ENCODE data around the gene C17orf50. TPM values are rescaled to one million over a fixed set of nuclear protein-coding genes. Genes with fewer than 3 reads are reported as not detected.
A peak's percentile ranks its signal among the peaks of the same experiment; 100 is the strongest.

Gene C17orf50
- total RNA-seq, 4 donors from 2014 or later, result not detected

DNA sequence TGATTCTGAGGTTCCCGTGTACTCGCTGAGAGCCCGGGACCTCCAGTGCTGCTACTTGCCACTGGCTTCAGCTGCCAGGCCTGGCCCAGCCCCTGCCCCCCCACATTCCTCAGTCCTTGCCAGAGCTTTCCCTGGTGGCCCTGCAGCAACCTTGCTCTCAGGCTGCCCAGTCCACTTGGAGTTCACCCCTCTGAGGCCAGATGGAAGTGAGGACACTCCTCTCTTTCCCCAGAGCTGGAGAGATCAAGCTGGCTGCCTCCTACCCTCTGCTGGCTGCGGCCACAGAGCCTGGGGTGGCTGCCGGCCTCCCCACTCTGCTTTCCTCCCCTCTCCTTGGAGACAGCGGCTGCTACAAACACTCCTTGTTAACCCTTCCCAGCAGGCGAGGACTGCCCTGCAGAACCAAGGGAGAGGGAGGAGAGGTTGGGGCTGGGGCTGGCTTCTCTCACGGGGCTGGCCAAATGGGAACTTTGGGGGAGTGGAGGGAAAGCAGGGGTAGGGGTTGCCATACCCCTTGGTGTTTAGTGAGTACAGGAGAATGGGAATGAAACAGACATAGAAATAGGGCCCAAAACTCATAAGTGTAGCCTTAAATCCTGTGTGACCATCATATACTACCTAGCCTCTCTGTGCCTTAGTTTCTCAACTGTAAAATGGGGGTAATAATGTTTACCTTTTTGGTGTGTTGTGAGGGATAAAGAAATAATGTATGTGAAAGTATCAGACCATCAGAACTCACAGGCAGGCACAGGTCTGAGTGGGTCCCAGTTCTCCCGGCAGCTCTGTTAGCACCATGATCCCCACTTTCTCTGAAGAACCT, 7.5 kb upstream of the C17orf50 start, which contains the start of gene GAS2L2:
Gene GAS2L2 (minus strand): TSS at position 295 of the 820 bp plus-strand sequence. CDS start 389 bp downstream, outside the sequence.
- H3K4me3 ChIP-seq, result no peak within 1 kb of the TSS
- DNase-seq (no peak), ATAC-seq (no peak)
- H3K9me3 ChIP-seq, result no peaks in the 10 kb centered on the region
- H3K27me3 ChIP-seq, result peaks cover 11 to 19% (median 14%) of the 10 kb centered on the region in 3 donors
- H3K4me1 ChIP-seq, result peaks cover 4 to 6% of the 10 kb centered on the region in 2 donors
- no peak for TF ChIP-seq POLR2A (IDR thresholded peaks at IDR 0.05)
- TF ChIP-seq, protein P1, sequence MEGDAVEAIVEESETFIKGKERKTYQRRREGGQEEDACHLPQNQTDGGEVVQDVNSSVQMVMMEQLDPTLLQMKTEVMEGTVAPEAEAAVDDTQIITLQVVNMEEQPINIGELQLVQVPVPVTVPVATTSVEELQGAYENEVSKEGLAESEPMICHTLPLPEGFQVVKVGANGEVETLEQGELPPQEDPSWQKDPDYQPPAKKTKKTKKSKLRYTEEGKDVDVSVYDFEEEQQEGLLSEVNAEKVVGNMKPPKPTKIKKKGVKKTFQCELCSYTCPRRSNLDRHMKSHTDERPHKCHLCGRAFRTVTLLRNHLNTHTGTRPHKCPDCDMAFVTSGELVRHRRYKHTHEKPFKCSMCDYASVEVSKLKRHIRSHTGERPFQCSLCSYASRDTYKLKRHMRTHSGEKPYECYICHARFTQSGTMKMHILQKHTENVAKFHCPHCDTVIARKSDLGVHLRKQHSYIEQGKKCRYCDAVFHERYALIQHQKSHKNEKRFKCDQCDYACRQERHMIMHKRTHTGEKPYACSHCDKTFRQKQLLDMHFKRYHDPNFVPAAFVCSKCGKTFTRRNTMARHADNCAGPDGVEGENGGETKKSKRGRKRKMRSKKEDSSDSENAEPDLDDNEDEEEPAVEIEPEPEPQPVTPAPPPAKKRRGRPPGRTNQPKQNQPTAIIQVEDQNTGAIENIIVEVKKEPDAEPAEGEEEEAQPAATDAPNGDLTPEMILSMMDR (IDR thresholded peaks at IDR 0.05 in 4 of 5, conservative IDR thresholded peaks at IDR 0.05 in 1 of 5), result no peak
- H3K27ac ChIP-seq, result peak within 1 kb of the TSS in 1 of 4 donors; percentile 39
- in situ Hi-C loops (cut with MboI; ENCODE audit: low sequenced_read_pairs in 4 of 4), result loop anchor here in 2 of 4 donors (5.0 to 10.0 kb wide), 2 partner anchors 52 to 146 kb away; partner anchors contain the start of gene TAF15 (in 1 of the 2)
- no peaks in the 10 kb centered on the region for H3K36me3 ChIP-seq
- intact Hi-C loops (cut with DNase I; ENCODE audit: low total_unique reads), result no loop called here

DNA sequence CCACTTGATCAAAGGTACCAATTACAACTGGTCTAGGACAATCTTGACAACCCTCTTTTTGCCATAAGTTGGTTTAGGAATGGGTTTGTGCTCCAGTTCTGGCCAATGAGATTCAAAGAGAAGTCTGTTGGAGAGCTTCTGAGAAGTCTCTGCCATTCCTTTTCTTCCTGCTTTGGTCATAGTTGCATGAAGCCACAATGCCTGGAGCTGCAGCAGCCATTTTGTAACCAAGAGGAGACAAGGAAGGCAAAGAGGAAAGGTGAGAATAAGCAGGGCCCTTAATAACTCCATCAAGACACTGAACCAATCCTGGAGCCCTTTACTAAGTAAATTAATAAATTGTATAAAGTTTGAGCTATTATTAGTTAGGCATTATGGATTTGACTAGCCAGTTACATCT, 3.4 kb upstream of the C17orf50 start:
- TF ChIP-seq POLR2A (IDR thresholded peaks at IDR 0.05), result no peak
- TF ChIP-seq, protein P1 (IDR thresholded peaks at IDR 0.05 in 4 of 5, conservative IDR thresholded peaks at IDR 0.05 in 1 of 5), result no peak
- ATAC-seq (no peak), DNase-seq (no peak)
- Histone ChIP-seq H3K36me3 (no peaks in the 10 kb centered on the region), H3K4me3 (no peak overlapping the region), H3K27me3 (no peaks in the 10 kb centered on the region), H3K27ac (no peak overlapping the region), H3K4me1 (peaks cover 0 to 4% of the 10 kb centered on the region in 2 donors), H3K9me3 (no peaks in the 10 kb centered on the region)
- in situ Hi-C loops (cut with MboI; ENCODE audit: low sequenced_read_pairs in 4 of 4), result loop anchor here in 1 of 4 donors (10.0 kb wide), 1 partner anchor 48 kb away; the partner anchor contains the start of gene TAF15
- intact Hi-C loops (cut with DNase I; ENCODE audit: low total_unique reads), result no loop called here

- Histone ChIP-seq H3K27ac (no peak overlapping the region), H3K4me1 (peaks cover 9 to 11% of the 10 kb centered on the region in 2 donors), H3K4me3 (no peak overlapping the region), H3K9me3 (no peaks in the 10 kb centered on the region), H3K36me3 (no peaks in the 10 kb centered on the region), H3K27me3 (no peaks in the 10 kb centered on the region)
- intact Hi-C loops (cut with DNase I; ENCODE audit: low total_unique reads) (loop anchor here (5.0 kb wide), 1 partner anchor 721 kb away; no protein-coding TSS in a partner anchor), in situ Hi-C loops (cut with MboI; ENCODE audit: low sequenced_read_pairs in 4 of 4) (loop anchor here in 1 of 4 donors (5.0 kb wide), 1 partner anchor 46 kb away; the partner anchor contains the start of gene TAF15)
- TF ChIP-seq, protein P1 (IDR thresholded peaks at IDR 0.05 in 4 of 5, conservative IDR thresholded peaks at IDR 0.05 in 1 of 5), result no peak
- TF ChIP-seq POLR2A (IDR thresholded peaks at IDR 0.05), result no peak
- ATAC-seq (no peak), DNase-seq (no peak)
Measured at GRCh38 chr17:35761601-35762000, 914 bp downstream of the C17orf50 start.

- no peaks in the 10 kb centered on the region for H3K27me3 ChIP-seq
- TF ChIP-seq, protein P1 (IDR thresholded peaks at IDR 0.05 in 4 of 5, conservative IDR thresholded peaks at IDR 0.05 in 1 of 5), result no peak
- TF ChIP-seq POLR2A (IDR thresholded peaks at IDR 0.05), result no peak
- in situ Hi-C loops (cut with MboI; ENCODE audit: low sequenced_read_pairs in 4 of 4) (loop anchor here in 1 of 4 donors (5.0 kb wide), 1 partner anchor 44 kb away; the partner anchor contains the start of gene TAF15), intact Hi-C loops (cut with DNase I; ENCODE audit: low total_unique reads) (loop anchor here (1.0 to 5.0 kb wide), 2 partner anchors 46 to 719 kb away; partner anchors contain the start of gene TAF15)
- no peaks in the 10 kb centered on the region for H3K36me3 ChIP-seq
- peak overlapping the region; percentile 58 to 72 (median 64) for H3K4me3 ChIP-seq
- H3K9me3 ChIP-seq, result no peaks in the 10 kb centered on the region
- no peak for ATAC-seq
- peak overlapping the region in 2 of 4 donors; percentile 43 to 50 for H3K27ac ChIP-seq
- H3K4me1 ChIP-seq, result peaks cover 9 to 11% of the 10 kb centered on the region in 2 donors
- DNase-seq, result no peak
Measured at GRCh38 chr17:35763767-35764122, 3.1 kb downstream of the C17orf50 start.
